HTERT RPE-1 (cell line): ENCODE results near the gene RARRES2.

Experiments
- in situ Hi-C: fragments of 300-500 bp; cut with MboI; formaldehyde crosslinking; loops from 4 replicates; pipeline ENCODE4 v1.14.3; 2020; ENCODE audit warnings: low sequenced_read_pairs

RARRES2 gene

GRCh38 chr7:150339409-150339809, 2.0 kb downstream of the RARRES2 start:
- in situ Hi-C loops, result no loop called here

- in situ Hi-C loops, result no loop called here
Measured at GRCh38 chr7:150338166-150338829, 3.1 kb downstream of the RARRES2 start.

GRCh38 chr7:150337659-150338081, 3.8 kb downstream of the RARRES2 start:
- in situ Hi-C loops, result no loop called here

DNA sequence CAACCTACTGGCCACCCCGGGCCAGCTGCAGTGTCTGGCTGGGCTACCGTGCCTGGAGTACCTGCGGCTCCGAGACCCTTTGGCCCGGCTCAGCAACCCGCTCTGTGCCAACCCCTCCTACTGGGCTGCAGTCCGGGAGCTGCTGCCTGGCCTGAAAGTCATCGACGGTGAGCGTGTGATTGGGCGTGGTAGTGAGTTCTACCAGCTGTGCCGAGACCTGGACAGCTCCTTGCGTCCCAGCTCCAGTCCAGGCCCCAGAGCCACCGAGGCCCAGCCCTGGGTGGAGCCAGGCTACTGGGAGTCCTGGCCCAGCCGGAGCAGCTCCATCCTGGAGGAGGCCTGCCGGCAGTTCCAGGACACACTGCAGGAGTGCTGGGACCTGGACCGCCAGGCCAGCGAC, 4.2 kb downstream of the RARRES2 start:
- in situ Hi-C loops, result no loop called here

DNA sequence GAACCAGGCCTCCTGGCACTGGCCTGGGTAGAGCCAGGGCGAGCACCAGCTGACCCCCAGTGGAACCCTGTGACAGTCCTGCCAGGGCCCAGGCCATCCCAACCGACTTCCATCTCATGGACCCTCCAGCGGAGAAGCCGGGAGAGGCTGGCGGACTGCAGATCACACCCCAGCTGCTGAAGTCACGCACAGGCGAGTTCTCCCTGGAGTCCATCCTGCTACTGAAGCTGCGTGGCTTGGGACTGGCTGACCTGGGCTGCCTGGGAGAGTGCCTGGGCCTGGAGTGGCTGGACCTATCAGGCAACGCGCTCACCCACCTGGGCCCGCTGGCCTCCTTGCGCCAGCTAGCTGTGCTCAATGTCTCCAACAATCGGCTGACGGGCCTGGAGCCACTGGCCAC, 4.7 kb downstream of the RARRES2 start:
- in situ Hi-C loops, result no loop called here

DNA sequence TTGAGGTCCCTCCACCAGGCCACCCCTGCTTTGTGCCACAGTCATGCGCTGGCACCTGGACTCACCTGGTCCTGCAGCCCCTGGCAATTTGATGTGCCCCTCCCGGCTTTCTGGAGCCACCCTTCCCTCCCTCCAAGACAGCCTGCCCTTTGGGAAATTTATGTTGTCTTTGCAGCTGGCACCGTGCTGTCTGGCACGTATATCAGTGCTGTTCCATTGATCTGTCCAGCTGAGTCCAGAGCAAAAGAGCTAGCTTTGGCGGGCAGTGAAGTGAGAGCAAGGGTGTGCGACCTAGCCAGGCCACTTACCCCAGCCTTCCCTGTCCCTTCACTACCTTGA, 5.7 kb downstream of the RARRES2 start:
- in situ Hi-C loops, result no loop called here

GRCh38 chr7:150335108-150335773, 6.2 kb downstream of the RARRES2 start:
- in situ Hi-C loops, result no loop called here

GRCh38 chr7:150334108-150334507, 7.3 kb downstream of the RARRES2 start:
- in situ Hi-C loops, result no loop called here

DNA sequence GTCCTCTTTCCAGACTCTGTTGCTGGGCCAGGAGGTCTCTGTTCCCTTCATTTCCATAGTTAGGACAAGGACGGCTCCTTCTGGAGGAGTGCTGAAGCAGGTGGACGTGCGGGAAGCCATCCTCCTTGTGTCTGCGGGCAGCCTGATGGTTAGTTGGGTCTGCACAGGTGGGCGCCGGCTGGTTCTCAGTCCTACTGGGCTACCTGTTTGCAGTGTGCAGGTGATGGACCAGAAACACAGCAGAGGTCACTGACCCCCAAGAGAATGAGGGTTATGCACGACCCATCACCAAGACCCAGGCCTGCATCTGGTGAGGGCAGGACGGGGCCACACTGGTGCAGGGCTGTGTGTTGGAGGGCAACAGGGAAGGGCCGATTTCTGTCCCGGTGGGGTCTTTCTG, 7.8 kb downstream of the RARRES2 start:
- in situ Hi-C loops, result no loop called here

GRCh38 chr7:150332852-150333635, 8.4 kb downstream of the RARRES2 start:
- in situ Hi-C loops, result no loop called here

GRCh38 chr7:150330211-150330885, 11.1 kb downstream of the RARRES2 start:
- in situ Hi-C loops, result no loop called here

- in situ Hi-C loops, result no loop called here
Measured at GRCh38 chr7:150329331-150330120, 11.9 kb downstream of the RARRES2 start.

- in situ Hi-C loops, result no loop called here
Measured at GRCh38 chr7:150327308-150327707, 14.1 kb downstream of the RARRES2 start.

- in situ Hi-C loops, result no loop called here
Measured at GRCh38 chr7:150326657-150327268, 14.7 kb downstream of the RARRES2 start.

- in situ Hi-C loops, result no loop called here
Measured at GRCh38 chr7:150325901-150326300, 15.5 kb downstream of the RARRES2 start.

DNA sequence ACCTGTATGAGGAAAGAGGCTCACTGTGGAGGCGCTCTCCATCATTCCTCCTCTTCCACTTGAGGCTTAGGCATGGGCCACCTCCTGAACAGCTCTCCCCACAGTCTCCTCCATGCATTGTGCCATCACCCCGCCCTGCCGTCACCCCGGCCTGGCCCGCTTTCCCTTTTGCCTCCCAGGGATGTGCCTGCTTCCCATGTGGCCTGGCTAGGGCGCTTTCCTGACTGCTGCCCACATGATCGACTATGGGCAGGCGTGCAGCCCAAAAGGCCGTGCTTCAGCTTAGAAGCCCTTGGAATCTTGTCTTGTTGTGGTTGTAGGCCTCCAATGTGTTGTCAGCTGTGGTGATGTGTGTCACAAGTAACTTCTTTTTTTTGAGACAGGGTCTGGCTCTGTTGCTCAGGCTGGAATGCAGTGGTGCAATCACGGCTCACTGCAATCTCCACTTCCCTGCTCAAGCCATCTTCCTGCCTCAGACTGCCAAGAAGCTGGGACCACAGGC, 16.3 kb downstream of the RARRES2 start:
- in situ Hi-C loops, result no loop called here

DNA sequence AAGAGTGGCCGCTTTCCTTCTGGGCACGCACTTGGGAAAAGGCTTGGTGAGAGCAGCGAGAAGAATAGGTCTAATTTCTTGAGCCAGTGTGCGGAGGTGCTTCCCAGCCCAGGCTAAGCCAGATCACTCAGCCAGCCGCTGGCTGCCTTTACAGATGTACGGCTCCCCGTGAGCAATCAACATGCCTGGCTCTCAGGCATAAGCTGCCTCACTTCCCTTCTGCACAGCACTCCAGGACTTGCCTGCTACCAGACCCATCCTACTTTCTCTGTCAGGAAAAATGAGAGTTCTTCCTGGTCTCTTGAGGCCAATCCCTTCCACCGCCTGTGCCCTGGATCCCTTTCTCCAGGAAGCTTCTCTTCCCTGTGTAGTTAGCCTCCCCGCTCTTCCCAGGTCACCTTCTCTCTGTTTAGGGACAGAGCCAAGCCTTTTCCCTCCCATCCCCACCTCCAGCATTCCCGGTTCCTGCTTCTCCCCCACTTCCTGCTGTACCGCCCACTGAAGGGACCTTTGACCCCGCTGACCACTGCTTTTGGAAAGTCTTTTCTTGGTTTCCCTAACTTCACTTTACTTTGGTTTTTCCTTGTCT, 17.0 kb downstream of the RARRES2 start:
- in situ Hi-C loops, result no loop called here

DNA sequence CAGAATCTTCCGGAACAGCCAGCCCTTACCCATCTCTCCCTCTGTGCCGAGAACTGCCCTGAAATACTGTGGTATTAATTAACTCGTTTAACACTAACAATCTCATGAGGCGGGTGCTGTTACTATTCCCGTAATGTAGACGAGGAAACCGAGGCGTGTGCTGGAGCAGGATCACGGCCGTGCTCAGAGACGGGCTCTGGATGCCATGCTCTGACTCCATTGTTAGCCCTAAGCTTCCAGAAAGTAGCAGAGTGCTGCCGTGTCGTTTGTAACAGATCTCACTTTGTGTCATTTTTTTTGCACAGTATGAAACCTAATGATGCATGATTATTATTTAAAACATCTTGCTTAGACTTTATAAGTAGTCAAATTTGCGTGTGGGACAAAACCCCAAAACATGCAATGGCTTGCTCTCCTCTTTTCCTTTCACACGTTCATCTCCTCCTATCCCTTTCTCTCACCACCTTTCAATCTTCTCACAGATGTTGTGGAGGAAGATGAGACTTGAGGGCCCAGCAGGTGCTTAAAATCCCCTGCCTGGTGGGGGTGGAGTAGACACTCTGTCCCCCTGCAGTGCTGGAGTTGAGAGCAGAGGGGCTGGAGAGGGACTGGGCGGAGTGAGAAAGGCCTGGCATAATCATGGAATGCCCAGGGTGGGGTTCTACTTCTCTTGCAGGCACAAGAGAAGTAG, 17.6 kb downstream of the RARRES2 start:
- in situ Hi-C loops, result no loop called here
